ENCODE data around the gene SMIM33. TPM values are rescaled to one million over a fixed set of nuclear protein-coding genes. Genes with fewer than 3 reads are reported as not detected.
A peak's percentile ranks its signal among the peaks of the same experiment; 100 is the strongest.
"Not testable (repeated sequence)": the region's sequence is repeated elsewhere in the genome, so short reads cannot be mapped to it uniquely, and the experiment has no call there.

SMIM33 gene
- total RNA-seq, 1 experiment from 2014 or later = not detected

DNA sequence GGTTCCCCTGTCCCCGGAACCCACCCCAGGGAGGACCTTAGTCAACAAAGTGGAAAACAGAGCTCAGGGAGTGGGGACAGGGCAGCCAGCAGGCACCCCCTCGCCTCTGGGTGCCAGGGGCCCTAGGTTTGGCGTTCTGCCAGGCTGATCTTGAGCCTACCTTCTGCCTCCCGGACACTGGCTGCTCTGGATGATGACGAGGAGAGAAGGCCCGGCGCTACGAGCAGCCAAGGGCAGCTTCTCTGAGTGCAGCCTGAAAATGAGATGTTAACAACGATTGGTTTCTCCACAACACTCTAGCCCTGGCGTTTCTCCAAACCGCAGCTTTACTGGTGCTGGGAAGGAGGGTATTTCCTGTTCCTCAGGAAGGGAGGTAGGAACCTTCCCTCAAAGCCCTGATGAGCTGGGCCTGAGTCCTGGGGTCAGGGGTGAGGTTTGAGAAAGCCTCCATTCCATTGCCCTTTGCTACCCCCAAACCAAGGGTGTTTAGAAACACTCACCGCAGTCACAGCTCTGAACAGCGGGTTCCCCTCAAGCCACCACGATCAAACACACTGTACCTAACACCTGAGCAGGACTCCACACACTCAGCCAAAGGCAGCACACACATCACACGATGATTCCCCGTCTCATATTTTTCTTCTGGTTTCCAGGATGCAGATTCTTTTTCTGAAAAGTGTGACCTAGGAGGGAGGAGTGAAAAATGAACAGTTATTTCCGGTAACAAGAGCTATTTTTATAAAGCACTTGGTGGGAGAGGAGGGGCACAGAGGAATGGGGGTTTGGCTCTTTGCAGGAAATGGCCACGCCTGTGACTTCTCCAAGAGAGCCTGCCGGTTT lies 11.5 kb downstream of the SMIM33 start, which contains the start of gene STING1:
TSS of gene STING1 (minus strand) at position 709 of the 840 bp plus-strand sequence. CDS start 1,054 bp downstream, outside the sequence.
- Histone ChIP-seq H3K4me2 (ENCODE audit: insufficient read depth, insufficient read length, low read length) (no peak within 1 kb of the TSS), H2BK12ac (ENCODE audit: insufficient read length, low read depth, low read length) (no peak within 1 kb of the TSS), H4K5ac (ENCODE audit: insufficient read length, low read depth, low read length) (no peak within 1 kb of the TSS), H3K4me1 (ENCODE audit: insufficient read depth, low read length) (no peaks in the 10 kb centered on the region; the same call in 1 of the 2 replicates), H2AK5ac (ENCODE audit: insufficient read length, low read length) (no peak within 1 kb of the TSS), H4K20me1 (ENCODE audit: control insufficient read depth, insufficient read depth, insufficient read length) (no peaks in the 10 kb centered on the region), H4K91ac (ENCODE audit: insufficient read length, low read depth, low read length) (no peak within 1 kb of the TSS), H3K9me3 (ENCODE audit: control insufficient read depth, low read depth, low read length) (no peaks in the 10 kb centered on the region), H2AFZ (ENCODE audit: low read length) (no peak within 1 kb of the TSS), H3K56ac (ENCODE audit: insufficient read length, low read depth, low read length) (no peak within 1 kb of the TSS), H2BK15ac (ENCODE audit: low read depth, low read length) (no peak within 1 kb of the TSS), H3K27me3 (ENCODE audit: insufficient read depth, low read length) (no peaks in the 10 kb centered on the region), H4K8ac (replicated peaks; ENCODE audit: insufficient read length, low read depth, low read length) (no peak within 1 kb of the TSS), H3K18ac (ENCODE audit: insufficient read length, low read depth, low read length) (no peak within 1 kb of the TSS), H2BK20ac (ENCODE audit: low read depth, low read length, poor library complexity, severe bottlenecking) (no peak within 1 kb of the TSS), H3K23me2 (ENCODE audit: insufficient read length, low read depth, low read length, poor library complexity, severe bottlenecking) (no peaks in the 10 kb centered on the region), H3K27ac (ENCODE audit: insufficient read length, low read depth, low read length) (no peak within 1 kb of the TSS), H3K79me1 (ENCODE audit: insufficient read depth, low read depth, low read length, poor library complexity, severe bottlenecking) (no peaks in the 10 kb centered on the region), H3K79me2 (ENCODE audit: insufficient read depth, low read length) (no peaks in the 10 kb centered on the region), H3K4ac (ENCODE audit: low read depth, low read length) (no peak within 1 kb of the TSS), H3K9ac (ENCODE audit: extremely low read depth, insufficient read length, low read length) (no peak within 1 kb of the TSS), H3K23ac (ENCODE audit: insufficient read length, low read depth, low read length) (no peak within 1 kb of the TSS), H3T11ph (ENCODE audit: low read length) (no peak within 1 kb of the TSS), H2BK120ac (ENCODE audit: low read depth, low read length, poor library complexity, severe bottlenecking) (no peak within 1 kb of the TSS), H2BK5ac (ENCODE audit: insufficient read length, low read length) (no peak within 1 kb of the TSS), H3K14ac (ENCODE audit: insufficient read depth, low read length) (no peak within 1 kb of the TSS)
- no peak for DNase-seq
- no CpG with 5 or more reads among the region's 19 CpGs for WGBS (ENCODE audit: extremely low coverage, insufficient read length, low lambda C conversion rate)
- no peaks in the 10 kb centered on the region for H3K36me3 Mint-ChIP-seq (ENCODE audit: insufficient read depth in 1 of 3, low read depth in 3 of 3)
- TF ChIP-seq, protein P1, sequence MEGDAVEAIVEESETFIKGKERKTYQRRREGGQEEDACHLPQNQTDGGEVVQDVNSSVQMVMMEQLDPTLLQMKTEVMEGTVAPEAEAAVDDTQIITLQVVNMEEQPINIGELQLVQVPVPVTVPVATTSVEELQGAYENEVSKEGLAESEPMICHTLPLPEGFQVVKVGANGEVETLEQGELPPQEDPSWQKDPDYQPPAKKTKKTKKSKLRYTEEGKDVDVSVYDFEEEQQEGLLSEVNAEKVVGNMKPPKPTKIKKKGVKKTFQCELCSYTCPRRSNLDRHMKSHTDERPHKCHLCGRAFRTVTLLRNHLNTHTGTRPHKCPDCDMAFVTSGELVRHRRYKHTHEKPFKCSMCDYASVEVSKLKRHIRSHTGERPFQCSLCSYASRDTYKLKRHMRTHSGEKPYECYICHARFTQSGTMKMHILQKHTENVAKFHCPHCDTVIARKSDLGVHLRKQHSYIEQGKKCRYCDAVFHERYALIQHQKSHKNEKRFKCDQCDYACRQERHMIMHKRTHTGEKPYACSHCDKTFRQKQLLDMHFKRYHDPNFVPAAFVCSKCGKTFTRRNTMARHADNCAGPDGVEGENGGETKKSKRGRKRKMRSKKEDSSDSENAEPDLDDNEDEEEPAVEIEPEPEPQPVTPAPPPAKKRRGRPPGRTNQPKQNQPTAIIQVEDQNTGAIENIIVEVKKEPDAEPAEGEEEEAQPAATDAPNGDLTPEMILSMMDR (conservative IDR thresholded peaks at IDR 0.05) = no peak
- no peak within 1 kb of the TSS for H3K4me3 Mint-ChIP-seq
- H3K9me3 Mint-ChIP-seq = no peaks in the 10 kb centered on the region
- peaks cover 14 to 36% of the 10 kb centered on the region in 2 experiments for H3K4me1 Mint-ChIP-seq
- peak within 1 kb of the TSS in 2 of 3 experiments; percentile 26 to 70; a peak in 5 of 7 replicates for H3K27ac Mint-ChIP-seq
- peaks cover 2% of the 10 kb centered on the region; the same call in 1 of the 2 replicates for H3K27me3 Mint-ChIP-seq (ENCODE audit: low read depth)

DNA sequence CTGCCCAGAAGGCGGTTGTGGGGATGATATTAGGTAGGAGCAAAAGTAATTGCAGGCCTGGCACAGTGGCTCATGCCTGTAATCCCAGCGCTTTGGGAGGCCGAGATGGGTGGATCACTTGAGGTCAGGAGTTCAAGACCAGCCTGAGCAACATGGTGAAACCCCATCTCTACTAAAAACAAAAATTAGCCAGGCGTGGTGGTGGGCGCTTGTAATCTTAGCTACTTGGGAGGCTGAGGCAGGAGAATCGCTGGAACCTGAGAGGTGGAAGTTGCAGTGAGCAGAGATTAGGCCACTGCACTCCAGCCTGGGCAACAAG lies 12.0 kb downstream of the SMIM33 start:
- H3K27ac ChIP-seq (ENCODE audit: insufficient read length, low read depth, low read length); H3K79me1 ChIP-seq (ENCODE audit: insufficient read depth, low read depth, low read length, poor library complexity, severe bottlenecking); H3K27me3 ChIP-seq (ENCODE audit: insufficient read depth, low read length); H2BK15ac ChIP-seq (ENCODE audit: low read depth, low read length); H4K91ac ChIP-seq (ENCODE audit: insufficient read length, low read depth, low read length); H2AK5ac ChIP-seq (ENCODE audit: insufficient read length, low read length); H2AFZ ChIP-seq (ENCODE audit: low read length); H4K8ac ChIP-seq (replicated peaks; ENCODE audit: insufficient read length, low read depth, low read length); H3K56ac ChIP-seq (ENCODE audit: insufficient read length, low read depth, low read length); H3K27ac Mint-ChIP-seq; DNase-seq; H2BK12ac ChIP-seq (ENCODE audit: insufficient read length, low read depth, low read length); H2BK5ac ChIP-seq (ENCODE audit: insufficient read length, low read length); H3K9me3 ChIP-seq (ENCODE audit: control insufficient read depth, low read depth, low read length); H3K27me3 Mint-ChIP-seq (ENCODE audit: low read depth); H3K14ac ChIP-seq (ENCODE audit: insufficient read depth, low read length); H3K36me3 Mint-ChIP-seq (ENCODE audit: insufficient read depth in 1 of 3, low read depth in 3 of 3); H3K23ac ChIP-seq (ENCODE audit: insufficient read length, low read depth, low read length); H3K4me1 ChIP-seq (ENCODE audit: insufficient read depth, low read length); H3K18ac ChIP-seq (ENCODE audit: insufficient read length, low read depth, low read length); H3K4me2 ChIP-seq (ENCODE audit: insufficient read depth, insufficient read length, low read length); H2BK20ac ChIP-seq (ENCODE audit: low read depth, low read length, poor library complexity, severe bottlenecking); H3K23me2 ChIP-seq (ENCODE audit: insufficient read length, low read depth, low read length, poor library complexity, severe bottlenecking); H3K79me2 ChIP-seq (ENCODE audit: insufficient read depth, low read length); H4K20me1 ChIP-seq (ENCODE audit: control insufficient read depth, insufficient read depth, insufficient read length); H3K4ac ChIP-seq (ENCODE audit: low read depth, low read length); H3K4me3 Mint-ChIP-seq; H3K9ac ChIP-seq (ENCODE audit: extremely low read depth, insufficient read length, low read length); H4K5ac ChIP-seq (ENCODE audit: insufficient read length, low read depth, low read length); H3K9me3 Mint-ChIP-seq; H2BK120ac ChIP-seq (ENCODE audit: low read depth, low read length, poor library complexity, severe bottlenecking); H3T11ph ChIP-seq (ENCODE audit: low read length): not testable (repeated sequence)
- WGBS (ENCODE audit: extremely low coverage, insufficient read length, low lambda C conversion rate) = no CpG with 5 or more reads among the region's 6 CpGs
- peaks cover 14 to 36% of the 10 kb centered on the region in 2 experiments for H3K4me1 Mint-ChIP-seq
